A549 (cell line): ENCODE data around the gene SCARF1. TPM values are rescaled to one million over a fixed set of nuclear protein-coding genes. Genes with fewer than 3 reads are reported as not detected.

Experiments
- ATAC-seq, 2 experiments: fragments of 200-7000 bp in 1 of 2; fragments of >200 bp in 1 of 2; cut with Nextera tagmentation in 1 of 2; cut with Tn5 transposase in 1 of 2; 3 replicates each; pipeline versions ENCODE4 v1.8.0 to v1.9.1; 2018 to 2020; ENCODE audit warnings: mild to moderate bottlenecking in 1 of 2, moderate library complexity in 1 of 2
- CTCF ChIA-PET: fragments of 300-600 bp; sonication (Branson Sonifier 250); formaldehyde crosslinking; extraction: SDS; loops from one replicate; lab custom pipeline; 2021; ENCODE audit warnings: antibody characterized with exemption, inconsistent platforms; lab: Yijun Ruan, JAX
- POLR2A ChIA-PET: fragments of 350-600 bp; formaldehyde crosslinking; extraction: SDS; loops from one replicate; lab custom pipeline; 2021; ENCODE audit warnings: antibody characterized with exemption, inconsistent platforms; lab: Yijun Ruan, JAX
- DNase-seq, 2 experiments: peaks; one replicate each; pipeline versions ENCODE4 v3.0.0 to v3.0.0-alpha.2; 2011 to 2016; ENCODE audit warnings: low read depth in 1 of 2, low spot score in 1 of 2
- FAIRE-seq: peaks from 2 replicates; lab custom pipeline; 2011; peaks lifted over from hg19 to GRCh38; lab: Jason Lieb, UNC
- H3K27ac ChIP-seq, 2 experiments: fragments of >200 bp; sonication (Bioruptor Twin); formaldehyde crosslinking; 3 replicates each; pipeline ENCODE4 v1.5.1; 2016 to 2017
- H3K4me1 ChIP-seq: fragments of >200 bp; sonication (Bioruptor Twin); formaldehyde crosslinking; 3 replicates; pipeline ENCODE4 v1.6.1; 2016
- H3K4me2 ChIP-seq: fragments of >200 bp; sonication (Bioruptor Twin); formaldehyde crosslinking; 3 replicates; pipeline ENCODE4 v1.6.1; 2016
- H3K4me3 ChIP-seq: fragments of >200 bp; sonication (Bioruptor Twin); formaldehyde crosslinking; 3 replicates; pipeline ENCODE4 v1.5.1; 2016
- H3K9me3 ChIP-seq: fragments of >200 bp; sonication (Bioruptor Twin); formaldehyde crosslinking; 3 replicates; pipeline ENCODE4 v1.6.1; 2016
- BHLHE40 ChIP-seq: IDR thresholded peaks from 2 replicates; pipeline ENCODE4 v1.6.1; 2012; ENCODE audit warnings: low read depth, low read length, inconsistent platforms
- CBX8 ChIP-seq: fragments of 200-600 bp; sonication (generic); IDR thresholded peaks from 2 replicates; pipeline ENCODE4 v1.6.1; 2016
- CHD2 ChIP-seq: fragments of 150-350 bp; IDR thresholded peaks from 2 replicates; pipeline ENCODE4 v1.6.1; 2014; ENCODE audit warnings: low read length; ENCODE audit not compliant: partially characterized antibody
- EHF ChIP-seq: fragments of 250-450 bp; sonication (Bioruptor Pico); IDR thresholded peaks from 2 replicates; pipeline ENCODE4 v1.5.0; 2020; ENCODE audit warnings: mild to moderate bottlenecking
- EP300 ChIP-seq, 2 experiments: fragments of >200 bp; sonication (Bioruptor Twin); formaldehyde crosslinking; IDR thresholded peaks; 2 replicates in 1 of 2; 3 replicates in 1 of 2; pipeline ENCODE4 v1.6.1; 2016 to 2017
- FOSB ChIP-seq: fragments of 250-450 bp; sonication (Bioruptor Pico); IDR thresholded peaks from 2 replicates; pipeline ENCODE4 v1.5.0; 2020; ENCODE audit warnings: mild to moderate bottlenecking, moderate library complexity
- FOSL2 ChIP-seq, 2 experiments: fragments of 450-650 bp in 1 of 2; fragments of >200 bp in 1 of 2; sonication (Bioruptor Twin) in 1 of 2; formaldehyde crosslinking; IDR thresholded peaks; 2 replicates each; pipeline versions ENCODE4 v1.5.0 to v1.6.1; 2016 to 2020; ENCODE audit warnings: mild to moderate bottlenecking in 1 of 2, moderate library complexity in 1 of 2
- GATA3 ChIP-seq: IDR thresholded peaks from 2 replicates; pipeline ENCODE4 v1.6.1; 2012; ENCODE audit warnings: borderline replicate concordance
- HEYL ChIP-seq: fragments of 250-450 bp; sonication (Bioruptor Pico); IDR thresholded peaks from 2 replicates; pipeline ENCODE4 v1.8.0; 2021; ENCODE audit warnings: mild to moderate bottlenecking, moderate library complexity
- HOXB5 ChIP-seq: fragments of 250-450 bp; sonication (Bioruptor Pico); IDR thresholded peaks from 2 replicates; pipeline ENCODE4 v1.5.0; 2020; ENCODE audit warnings: mild to moderate bottlenecking, moderate library complexity
- JUN ChIP-seq, 2 experiments: fragments of >200 bp; sonication (Bioruptor Twin); formaldehyde crosslinking; IDR thresholded peaks; 2 replicates in 1 of 2; 3 replicates in 1 of 2; pipeline ENCODE4 v1.6.1; 2016 to 2017
- KDM1A ChIP-seq: fragments of 200-600 bp; sonication (generic); IDR thresholded peaks from 2 replicates; pipeline ENCODE4 v1.6.1; 2016; ENCODE audit warnings: low read depth, mild to moderate bottlenecking
- MAFK ChIP-seq: fragments of 450-650 bp; IDR thresholded peaks from 2 replicates; pipeline ENCODE4 v1.6.1; 2014; ENCODE audit not compliant: partially characterized antibody
- MYC ChIP-seq: IDR thresholded peaks from 2 replicates; pipeline ENCODE4 v1.6.1; 2012; ENCODE audit warnings: mild to moderate bottlenecking, inconsistent platforms, low read length, improper control_type of control experiment, borderline replicate concordance
- NFE2L2 ChIP-seq: fragments of 150-350 bp; conservative IDR thresholded peaks from 2 replicates; pipeline ENCODE4 v1.6.1; 2014; ENCODE audit warnings: low read length
- NPAS2 ChIP-seq: fragments of 250-450 bp; sonication (Bioruptor Pico); IDR thresholded peaks from 2 replicates; pipeline ENCODE4 v1.8.0; 2022; ENCODE audit warnings: mild to moderate bottlenecking, moderate library complexity, borderline replicate concordance
- PBX3 ChIP-seq: IDR thresholded peaks from 2 replicates; pipeline ENCODE4 v1.6.1; 2012
- PHF8 ChIP-seq: fragments of 200-600 bp; sonication (generic); IDR thresholded peaks from 2 replicates; pipeline ENCODE4 v1.6.1; 2016; ENCODE audit warnings: low read depth, mild to moderate bottlenecking, antibody characterized with exemption, moderate library complexity, borderline replicate concordance
- RAD21 ChIP-seq, 2 experiments: fragments of >200 bp in 1 of 2; sonication (Bioruptor Twin) in 1 of 2; formaldehyde crosslinking in 1 of 2; IDR thresholded peaks in 1 of 2; conservative IDR thresholded peaks in 1 of 2; 2 replicates in 1 of 2; 3 replicates in 1 of 2; pipeline ENCODE4 v1.6.1; 2012 to 2018; ENCODE audit warnings: inconsistent platforms in 1 of 2
- RARB ChIP-seq: fragments of 250-450 bp; sonication (Bioruptor Pico); IDR thresholded peaks from 2 replicates; pipeline ENCODE4 v1.8.0; 2021; ENCODE audit warnings: mild to moderate bottlenecking, moderate library complexity
- TFCP2L1 ChIP-seq: fragments of 250-450 bp; sonication (Bioruptor Pico); IDR thresholded peaks from 2 replicates; pipeline ENCODE4 v1.5.0; 2021; ENCODE audit warnings: mild to moderate bottlenecking
- ZFP36 ChIP-seq: fragments of 450-650 bp; IDR thresholded peaks from 2 replicates; pipeline ENCODE4 v1.6.1; 2014; ENCODE audit warnings: borderline replicate concordance; ENCODE audit not compliant: partially characterized antibody
- WGBS: methylation state at CpG from one replicate; pipeline ENCODE4 v1.1.6; 2017; ENCODE audit errors: missing lambda C conversion rate; 5-methylcytosine and 5-hydroxymethylcytosine counted together
- polyA plus RNA-seq, 4 experiments: library from polyadenylated mRNA; depleted of rRNA in 3 of 4; stranded (reverse); fragments of >200 nt; fragmentation: RNase III in 1 of 4; extraction: RNeasy Plus Mini Kit Qiagen cat#74134 plus additional on column Dnase treatment in 1 of 4; gene quantifications; 2 replicates in 3 of 4; 3 replicates in 1 of 4; pipeline ENCODE4 v1.2.3, GENCODE V29; 2011 to 2017
- TF ChIP-seq, protein P1 (sequence below): fragments of 200-600 bp; sonication (generic); IDR thresholded peaks from 2 replicates; pipeline ENCODE4 v1.6.1; 2016; ENCODE audit warnings: antibody characterized with exemption, mild to moderate bottlenecking, moderate library complexity
- TF ChIP-seq, protein P2 (sequence below): fragments of 250-450 bp; sonication (Bioruptor Pico); IDR thresholded peaks from 2 replicates; pipeline ENCODE4 v1.5.0; 2021; ENCODE audit warnings: mild to moderate bottlenecking, moderate library complexity, borderline replicate concordance
- TF ChIP-seq, protein P3 (sequence below): fragments of >200 bp; sonication (Bioruptor Twin); formaldehyde crosslinking; IDR thresholded peaks from 3 replicates; pipeline ENCODE4 v1.5.1; 2016
- TF ChIP-seq, protein P4 (sequence below): fragments of >200 bp; sonication (Bioruptor Twin); formaldehyde crosslinking; IDR thresholded peaks from 2 replicates; pipeline ENCODE4 v1.6.1; 2016

The SCARF1 gene
- polyA plus RNA-seq, 2 of the 4 experiments (the other 2 are of a cell fraction), result 0.09 to 0.30 TPM

GRCh38 chr17:1598399-1599095 lies 47.0 kb downstream of the SCARF1 start:
- peaks cover 7% of the 10 kb centered on the region for H3K4me1 ChIP-seq
- 90% methylated on average over 8 of the region's 8 CpGs for WGBS
- ChIA-PET CTCF (interaction anchor here (1.0 to 6.8 kb wide), 5 partner anchors 12 to 32 kb away, joined by 3 to 40 read pairs (median 21); partner anchors contain the start of gene SLC43A2), POLR2A (no interaction called here)
- ATAC-seq (peak; percentile 50 to 51; a peak in 5 of 6 replicates), FAIRE-seq (no peak), DNase-seq (no peak)
- no peak overlapping the region for H3K4me2 ChIP-seq
- peak overlapping the region in 1 of 2 experiments; percentile 61; a peak in 2 of 6 replicates for H3K27ac ChIP-seq
- H3K4me3 ChIP-seq, result no peak overlapping the region
- TF ChIP-seq EP300 (IDR thresholded peaks at IDR 0.05) (no peak), KDM1A (no peak), JUN (IDR thresholded peaks at IDR 0.05) (no peak), MYC (no peak), BHLHE40 (no peak), EHF (CRISPR knock-in tag) (no peak), HEYL (CRISPR knock-in tag) (no peak), TFCP2L1 (no peak), GATA3 (no peak), NFE2L2 (no peak), ZFP36 (no peak)
- TF ChIP-seq, protein P1, sequence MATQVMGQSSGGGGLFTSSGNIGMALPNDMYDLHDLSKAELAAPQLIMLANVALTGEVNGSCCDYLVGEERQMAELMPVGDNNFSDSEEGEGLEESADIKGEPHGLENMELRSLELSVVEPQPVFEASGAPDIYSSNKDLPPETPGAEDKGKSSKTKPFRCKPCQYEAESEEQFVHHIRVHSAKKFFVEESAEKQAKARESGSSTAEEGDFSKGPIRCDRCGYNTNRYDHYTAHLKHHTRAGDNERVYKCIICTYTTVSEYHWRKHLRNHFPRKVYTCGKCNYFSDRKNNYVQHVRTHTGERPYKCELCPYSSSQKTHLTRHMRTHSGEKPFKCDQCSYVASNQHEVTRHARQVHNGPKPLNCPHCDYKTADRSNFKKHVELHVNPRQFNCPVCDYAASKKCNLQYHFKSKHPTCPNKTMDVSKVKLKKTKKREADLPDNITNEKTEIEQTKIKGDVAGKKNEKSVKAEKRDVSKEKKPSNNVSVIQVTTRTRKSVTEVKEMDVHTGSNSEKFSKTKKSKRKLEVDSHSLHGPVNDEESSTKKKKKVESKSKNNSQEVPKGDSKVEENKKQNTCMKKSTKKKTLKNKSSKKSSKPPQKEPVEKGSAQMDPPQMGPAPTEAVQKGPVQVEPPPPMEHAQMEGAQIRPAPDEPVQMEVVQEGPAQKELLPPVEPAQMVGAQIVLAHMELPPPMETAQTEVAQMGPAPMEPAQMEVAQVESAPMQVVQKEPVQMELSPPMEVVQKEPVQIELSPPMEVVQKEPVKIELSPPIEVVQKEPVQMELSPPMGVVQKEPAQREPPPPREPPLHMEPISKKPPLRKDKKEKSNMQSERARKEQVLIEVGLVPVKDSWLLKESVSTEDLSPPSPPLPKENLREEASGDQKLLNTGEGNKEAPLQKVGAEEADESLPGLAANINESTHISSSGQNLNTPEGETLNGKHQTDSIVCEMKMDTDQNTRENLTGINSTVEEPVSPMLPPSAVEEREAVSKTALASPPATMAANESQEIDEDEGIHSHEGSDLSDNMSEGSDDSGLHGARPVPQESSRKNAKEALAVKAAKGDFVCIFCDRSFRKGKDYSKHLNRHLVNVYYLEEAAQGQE, result no peak
- TF ChIP-seq, protein P2, sequence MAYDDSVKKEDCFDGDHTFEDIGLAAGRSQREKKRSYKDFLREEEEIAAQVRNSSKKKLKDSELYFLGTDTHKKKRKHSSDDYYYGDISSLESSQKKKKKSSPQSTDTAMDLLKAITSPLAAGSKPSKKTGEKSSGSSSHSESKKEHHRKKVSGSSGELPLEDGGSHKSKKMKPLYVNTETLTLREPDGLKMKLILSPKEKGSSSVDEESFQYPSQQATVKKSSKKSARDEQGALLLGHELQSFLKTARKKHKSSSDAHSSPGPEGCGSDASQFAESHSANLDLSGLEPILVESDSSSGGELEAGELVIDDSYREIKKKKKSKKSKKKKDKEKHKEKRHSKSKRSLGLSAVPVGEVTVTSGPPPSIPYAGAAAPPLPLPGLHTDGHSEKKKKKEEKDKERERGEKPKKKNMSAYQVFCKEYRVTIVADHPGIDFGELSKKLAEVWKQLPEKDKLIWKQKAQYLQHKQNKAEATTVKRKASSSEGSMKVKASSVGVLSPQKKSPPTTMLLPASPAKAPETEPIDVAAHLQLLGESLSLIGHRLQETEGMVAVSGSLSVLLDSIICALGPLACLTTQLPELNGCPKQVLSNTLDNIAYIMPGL (CRISPR knock-in tag), result no peak
- H3K9me3 ChIP-seq, result peaks cover 9% of the 10 kb centered on the region; the same call in 2 of the 3 replicates

- Histone ChIP-seq H3K27ac (peak overlapping the region in 1 of 2 experiments; percentile 61; a peak in 3 of 6 replicates), H3K4me2 (0 out of 3 replicates have a peak overlapping the region, but pooled peaks have one; percentile 11), H3K4me3 (no peak overlapping the region), H3K4me1 (peaks cover 7% of the 10 kb centered on the region), H3K9me3 (peaks cover 9% of the 10 kb centered on the region; the same call in 2 of the 3 replicates)
- ATAC-seq, result peak in 1 of 2 experiments; percentile 75; a peak in 3 of 6 replicates
- no peak for DNase-seq
- POLR2A ChIA-PET, result no interaction called here
- FAIRE-seq, result no peak
- CTCF ChIA-PET, result interaction anchor here (1.0 to 6.8 kb wide), 6 partner anchors 13 to 33 kb away, joined by 3 to 40 read pairs (median 15); partner anchors contain the start of gene SLC43A2
- WGBS, result 56% methylated on average over 14 of the region's 14 CpGs
- no peak for TF ChIP-seq RARB (CRISPR knock-in tag)
- no peak for TF ChIP-seq PBX3
- no peak for TF ChIP-seq CBX8
- TF ChIP-seq, protein P3, sequence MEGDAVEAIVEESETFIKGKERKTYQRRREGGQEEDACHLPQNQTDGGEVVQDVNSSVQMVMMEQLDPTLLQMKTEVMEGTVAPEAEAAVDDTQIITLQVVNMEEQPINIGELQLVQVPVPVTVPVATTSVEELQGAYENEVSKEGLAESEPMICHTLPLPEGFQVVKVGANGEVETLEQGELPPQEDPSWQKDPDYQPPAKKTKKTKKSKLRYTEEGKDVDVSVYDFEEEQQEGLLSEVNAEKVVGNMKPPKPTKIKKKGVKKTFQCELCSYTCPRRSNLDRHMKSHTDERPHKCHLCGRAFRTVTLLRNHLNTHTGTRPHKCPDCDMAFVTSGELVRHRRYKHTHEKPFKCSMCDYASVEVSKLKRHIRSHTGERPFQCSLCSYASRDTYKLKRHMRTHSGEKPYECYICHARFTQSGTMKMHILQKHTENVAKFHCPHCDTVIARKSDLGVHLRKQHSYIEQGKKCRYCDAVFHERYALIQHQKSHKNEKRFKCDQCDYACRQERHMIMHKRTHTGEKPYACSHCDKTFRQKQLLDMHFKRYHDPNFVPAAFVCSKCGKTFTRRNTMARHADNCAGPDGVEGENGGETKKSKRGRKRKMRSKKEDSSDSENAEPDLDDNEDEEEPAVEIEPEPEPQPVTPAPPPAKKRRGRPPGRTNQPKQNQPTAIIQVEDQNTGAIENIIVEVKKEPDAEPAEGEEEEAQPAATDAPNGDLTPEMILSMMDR, result no peak
- TF ChIP-seq EP300 (IDR thresholded peaks at IDR 0.05), result no peak
- no peak for TF ChIP-seq NPAS2 (CRISPR knock-in tag)
- no peak for TF ChIP-seq HOXB5 (CRISPR knock-in tag)
- TF ChIP-seq FOSL2 (IDR thresholded peaks at IDR 0.05), result no peak
- no peak for TF ChIP-seq FOSL2 (CRISPR knock-in tag; IDR thresholded peaks at IDR 0.05)
- no peak for TF ChIP-seq FOSB (CRISPR knock-in tag)
- no peak for TF ChIP-seq MAFK
- TF ChIP-seq PHF8, result no peak
- TF ChIP-seq, protein P4, sequence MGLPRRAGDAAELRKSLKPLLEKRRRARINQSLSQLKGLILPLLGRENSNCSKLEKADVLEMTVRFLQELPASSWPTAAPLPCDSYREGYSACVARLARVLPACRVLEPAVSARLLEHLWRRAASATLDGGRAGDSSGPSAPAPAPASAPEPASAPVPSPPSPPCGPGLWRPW, result no peak
- no peak for TF ChIP-seq RAD21 (conservative IDR thresholded peaks at IDR 0.05 in 1 of 2, IDR thresholded peaks at IDR 0.05 in 1 of 2)
- TF ChIP-seq CHD2, result no peak
These were observed 47.6 kb downstream of the SCARF1 start for GRCh38 chr17:1597861-1598342.
